NCI-H1436 treated with DMSO at 0.1 percent for 48 hours (cell line): ENCODE data around the gene SIRT2.
"Not testable (repeated sequence)": the region's sequence is repeated elsewhere in the genome, so short reads cannot be mapped to it uniquely, and the experiment has no call there.

Experiments used
- DNase-seq: peaks from one replicate; lab custom pipeline; 2025; lab: John Stamatoyannopoulos, UW

Gene SIRT2

DNA sequence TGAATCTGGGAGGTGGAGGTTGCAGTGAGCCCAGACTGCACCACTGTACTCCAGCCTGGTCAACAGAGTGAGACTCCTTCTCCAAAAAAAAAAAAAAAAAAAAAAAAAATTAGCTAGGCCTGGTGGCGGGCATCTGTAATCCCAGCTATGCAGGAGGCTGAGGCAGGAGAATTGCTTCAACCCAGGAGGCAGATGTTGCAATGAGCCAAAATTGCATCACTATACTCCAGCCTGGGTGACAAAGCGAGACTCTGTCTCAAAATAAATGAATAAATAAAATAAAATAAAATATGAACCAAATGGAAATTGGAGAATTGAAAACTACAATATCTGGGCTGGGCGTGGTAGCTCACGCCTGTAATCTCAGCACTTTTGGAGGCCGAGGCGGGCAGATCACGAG is 70.2 kb downstream of the SIRT2 start:
- not testable (repeated sequence) for DNase-seq
